Measurements from ENCODE around the gene SIRT3. TPM values are rescaled to one million over a fixed set of nuclear protein-coding genes. Genes with fewer than 3 reads are reported as not detected.

Gene SIRT3
- 12.8 and 14.6 TPM in 2 replicates for total RNA-seq

DNA sequence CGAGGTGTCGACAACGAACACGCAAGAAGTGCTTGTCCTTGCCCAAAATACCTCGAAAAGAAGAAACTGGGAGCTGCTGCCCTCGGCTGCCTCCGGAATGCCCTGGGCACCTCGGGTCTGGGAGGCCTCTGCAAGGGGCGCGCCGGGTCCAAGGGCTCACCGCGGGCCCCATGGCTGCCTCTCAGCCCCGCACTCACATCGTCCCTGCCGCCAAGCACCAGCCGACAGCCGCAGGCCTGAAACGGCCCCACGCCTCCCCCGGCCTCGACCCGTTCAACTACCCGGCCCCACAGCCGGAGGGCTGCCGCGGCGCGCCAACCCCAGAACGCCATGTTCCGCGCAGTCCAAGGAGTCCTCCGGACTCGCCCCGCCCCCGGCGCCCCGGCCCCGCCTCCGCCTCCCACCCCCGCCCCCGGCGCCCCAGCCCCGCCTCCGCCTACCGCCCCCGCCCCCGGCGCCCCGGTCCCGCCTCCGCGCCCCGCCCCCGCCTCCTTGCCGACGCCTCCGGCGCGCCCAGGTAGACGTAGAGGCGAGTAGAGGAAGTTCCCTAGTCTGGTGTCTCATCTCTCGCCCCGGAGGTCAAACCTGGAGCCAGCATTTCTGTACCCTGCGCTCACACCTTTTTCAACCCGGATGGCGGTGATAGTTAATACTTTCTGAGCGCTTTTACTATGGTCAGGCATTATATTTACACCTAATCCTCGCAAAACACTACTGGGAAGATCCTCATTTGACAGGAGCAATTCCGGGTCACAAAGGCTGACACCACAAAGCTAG, at the start of gene SIRT3:
Gene SIRT3 (minus strand): TSS at position 346 of the 777 bp plus-strand sequence. CDS start 14 bp downstream, at position 332.

DNA sequence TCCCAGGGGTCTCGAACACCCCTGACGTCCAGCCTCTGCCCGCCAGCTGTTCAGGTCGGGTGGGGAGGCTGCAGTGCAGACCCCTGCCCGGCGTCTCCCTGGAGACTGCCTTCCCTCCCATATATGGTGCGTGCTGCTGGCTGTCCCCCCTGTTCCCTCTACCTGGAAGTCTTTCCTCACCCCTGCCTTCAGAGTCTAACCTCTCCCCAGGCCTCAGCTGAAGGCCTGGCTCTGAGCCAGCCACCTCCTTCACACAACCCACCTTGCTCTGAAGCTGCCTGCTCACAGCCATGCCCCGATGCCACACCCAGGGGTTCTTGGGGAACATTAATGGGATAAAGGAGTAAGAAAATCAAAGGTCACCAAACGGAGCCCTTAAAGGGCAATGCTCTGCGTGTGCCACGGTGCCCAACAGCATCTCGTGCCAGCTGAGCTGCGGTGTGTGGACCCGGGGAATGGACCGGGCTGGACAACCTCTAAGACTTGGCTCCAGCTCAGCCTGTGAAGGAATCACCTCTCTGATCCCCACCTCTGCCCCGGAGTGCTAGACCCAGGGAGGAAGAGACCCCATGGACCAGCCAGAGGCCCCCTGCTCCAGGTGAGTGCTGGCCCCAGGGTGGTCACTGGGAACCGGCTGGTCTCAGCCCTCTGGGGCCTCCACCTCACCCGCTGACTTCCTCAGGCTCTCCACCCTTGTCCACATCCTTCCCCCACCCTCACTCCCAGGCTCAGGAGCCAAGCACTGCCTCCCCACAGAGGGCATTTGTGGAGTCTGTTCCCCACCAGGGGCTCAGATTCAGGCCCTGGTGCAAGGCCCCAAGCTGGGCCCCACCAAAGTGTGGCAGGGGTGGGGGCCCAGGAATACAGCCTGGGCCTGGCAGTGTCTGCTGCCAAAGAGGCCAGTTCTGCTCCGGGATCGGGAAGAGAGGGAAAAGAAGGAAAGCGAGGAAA, 42.1 kb upstream of the SIRT3 start, which contains the start of gene NLRP6:
Gene NLRP6 (plus strand): TSS at position 407 of the 951 bp plus-strand sequence. CDS start 163 bp downstream, at position 570.

DNA sequence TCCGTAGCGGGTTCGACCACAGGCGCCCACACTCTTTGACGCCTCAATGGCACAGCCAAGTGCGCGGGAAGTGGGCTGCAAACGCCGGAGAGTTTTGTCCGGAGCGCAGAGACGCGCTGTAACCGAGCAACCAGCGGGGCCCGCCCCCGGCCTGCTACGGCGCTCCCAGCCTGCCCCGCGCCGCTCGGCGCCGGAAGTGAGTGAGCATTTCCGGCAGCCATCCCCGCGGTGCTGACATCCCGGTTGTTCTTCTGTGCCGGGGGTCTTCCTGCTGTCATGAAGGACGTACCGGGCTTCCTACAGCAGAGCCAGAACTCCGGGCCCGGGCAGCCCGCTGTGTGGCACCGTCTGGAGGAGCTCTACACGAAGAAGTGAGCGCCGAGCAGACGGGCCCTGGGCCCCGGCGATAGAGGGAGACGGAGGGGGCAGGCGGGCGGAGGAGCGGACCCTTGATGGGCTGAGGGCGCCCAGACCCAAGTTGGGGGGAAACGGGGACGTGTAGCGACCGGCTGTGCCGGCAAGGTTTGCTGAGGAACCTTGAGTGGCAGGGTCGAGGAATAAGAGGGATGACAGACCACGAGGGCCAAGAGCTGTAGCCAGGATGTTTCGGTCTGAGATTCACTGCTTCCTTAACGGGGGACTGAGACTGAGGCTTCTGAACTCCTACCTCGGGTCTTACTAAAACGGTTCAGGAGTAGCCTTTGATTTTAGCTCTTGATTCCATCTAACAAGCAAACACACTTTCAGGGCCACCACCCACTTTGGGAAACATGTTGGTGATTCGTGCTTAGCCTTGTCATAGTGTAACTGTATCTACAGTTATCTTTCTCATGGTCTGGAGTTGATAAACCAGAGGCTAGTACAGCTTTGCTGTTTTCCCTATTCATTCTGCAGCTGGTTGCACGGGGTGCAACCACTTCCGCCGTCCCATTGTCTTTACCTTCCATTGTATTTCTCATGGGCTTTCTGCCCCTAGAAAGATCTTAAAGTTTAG, 929 bp upstream of the SIRT3 start, which contains the start of gene PSMD13:
Gene PSMD13 (plus strand): TSS at position 203 of the 994 bp plus-strand sequence. CDS start 74 bp downstream, at position 277.

DNA sequence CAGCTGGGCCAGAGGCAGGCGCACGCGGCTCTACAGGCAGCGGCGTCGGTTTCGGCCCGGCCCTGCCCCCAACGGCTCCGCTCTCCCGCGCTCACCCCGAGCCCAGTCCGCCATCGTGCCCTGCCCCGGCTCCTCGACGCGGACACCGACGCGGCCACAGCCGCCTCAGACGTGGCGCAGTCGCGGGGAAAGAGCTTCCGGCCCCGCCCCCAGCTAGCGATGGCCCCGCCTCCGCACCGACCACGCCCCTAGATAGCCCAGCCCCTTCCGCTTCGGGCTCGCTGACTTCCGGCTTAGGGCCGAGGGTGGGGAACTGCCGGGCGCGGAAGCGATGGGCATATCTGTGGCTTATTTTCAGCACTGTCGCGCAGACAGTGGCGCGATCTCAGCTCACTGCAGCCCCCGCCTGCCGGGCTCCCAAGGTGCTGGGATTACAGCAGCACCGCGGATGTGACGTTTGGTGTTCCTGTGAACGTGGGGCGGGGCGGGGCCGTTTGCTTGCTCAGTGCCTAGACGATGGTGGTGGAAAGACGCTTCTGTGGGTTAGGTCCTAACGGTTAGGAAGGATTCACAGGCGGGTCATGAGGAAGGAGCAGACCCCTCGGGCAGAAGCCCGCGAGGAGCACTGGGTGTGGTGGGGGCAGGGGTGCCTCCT, 28.8 kb downstream of the SIRT3 start, which contains the start of the genes BET1L and RIC8A:
Gene BET1L (minus strand): TSS at position 192 of the 655 bp plus-strand sequence. CDS start 78 bp downstream, at position 114.
Gene RIC8A (plus strand): TSS at position 501 of the 655 bp plus-strand sequence. CDS start 1,147 bp downstream, outside the sequence.

DNA sequence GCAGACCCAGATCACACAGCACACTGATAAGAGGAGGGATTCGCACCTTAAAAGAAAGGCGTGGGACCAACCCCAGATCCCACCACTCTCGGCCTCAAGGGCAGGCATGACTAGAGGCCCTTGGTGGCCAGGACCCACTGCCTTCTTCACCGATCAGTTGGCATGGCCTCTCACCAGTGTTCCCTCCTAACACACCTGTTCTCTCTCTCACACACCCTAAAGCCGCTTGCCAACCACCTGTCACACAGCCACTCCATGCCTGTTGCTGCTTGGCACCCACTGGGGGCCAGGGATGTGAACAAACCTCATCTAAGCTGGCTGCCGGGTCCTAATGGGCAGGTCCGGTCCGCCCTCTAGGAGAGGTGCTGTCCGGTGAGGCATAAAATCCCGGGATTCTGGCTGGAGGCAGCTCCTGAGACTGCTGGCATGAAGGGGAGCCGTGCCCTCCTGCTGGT, 43.4 kb downstream of the SIRT3 start, which contains the start of gene SCGB1C1:
Gene SCGB1C1 (plus strand): TSS at position 405 of the 455 bp plus-strand sequence. CDS start 22 bp downstream, at position 427.

Other genes with a start within 250 kb of the SIRT3 start
- gene SCGB1C1, start 43.3 kb downstream of the SIRT3 start, total RNA-seq, result not detected in 2 replicates
- 32.9 and 33.6 TPM in 2 replicates for gene BET1L, start 28.9 kb downstream of the SIRT3 start, total RNA-seq
- 102 and 127 TPM in 2 replicates for gene RIC8A, start 28.6 kb downstream of the SIRT3 start, total RNA-seq
- 126 and 140 TPM in 2 replicates for gene PSMD13, start 634 bp upstream of the SIRT3 start, total RNA-seq
- gene NLRP6, start 42.1 kb upstream of the SIRT3 start, total RNA-seq, result not detected in 2 replicates
- gene PGGHG, start 52.8 kb upstream of the SIRT3 start, total RNA-seq, result 6.1 and 6.4 TPM in 2 replicates
- not detected in 2 replicates for gene IFITM5, start 63.2 kb upstream of the SIRT3 start, total RNA-seq
- gene IFITM2, start 71.5 kb upstream of the SIRT3 start, total RNA-seq, result 317 and 338 TPM in 2 replicates
- 72.5 and 82.9 TPM in 2 replicates for gene IFITM1, start 77.7 kb upstream of the SIRT3 start, total RNA-seq
- 256 and 282 TPM in 2 replicates for gene IFITM3, start 84.5 kb upstream of the SIRT3 start, total RNA-seq
- gene B4GALNT4, start 133.2 kb upstream of the SIRT3 start, total RNA-seq, result 4.7 and 10.7 TPM in 2 replicates
- 1.9 and 2.0 TPM in 2 replicates for gene PKP3, start 157.9 kb upstream of the SIRT3 start, total RNA-seq
- gene SIGIRR, start 178.7 kb upstream of the SIRT3 start, total RNA-seq, result 25.1 and 29.9 TPM in 2 replicates
- gene ANO9, start 205.7 kb upstream of the SIRT3 start, total RNA-seq, result under 0.01 TPM in 1 of 2 replicates, not detected in the other
- 32.4 and 33.9 TPM in 2 replicates for gene PTDSS2, start 213.9 kb upstream of the SIRT3 start, total RNA-seq